GM21619 (cell line): ENCODE measurements around the gene REXO1.

Experiments used
- ATAC-seq: cut with Tn5 transposase; IDR thresholded peaks from one replicate; pipeline ENCODE4 v1.9.1; 2021; ENCODE audit not compliant: unreplicated experiment

Gene REXO1

GRCh38 chr19:1851654-1852580, 3.6 kb upstream of the REXO1 start:
- no peak for ATAC-seq

DNA sequence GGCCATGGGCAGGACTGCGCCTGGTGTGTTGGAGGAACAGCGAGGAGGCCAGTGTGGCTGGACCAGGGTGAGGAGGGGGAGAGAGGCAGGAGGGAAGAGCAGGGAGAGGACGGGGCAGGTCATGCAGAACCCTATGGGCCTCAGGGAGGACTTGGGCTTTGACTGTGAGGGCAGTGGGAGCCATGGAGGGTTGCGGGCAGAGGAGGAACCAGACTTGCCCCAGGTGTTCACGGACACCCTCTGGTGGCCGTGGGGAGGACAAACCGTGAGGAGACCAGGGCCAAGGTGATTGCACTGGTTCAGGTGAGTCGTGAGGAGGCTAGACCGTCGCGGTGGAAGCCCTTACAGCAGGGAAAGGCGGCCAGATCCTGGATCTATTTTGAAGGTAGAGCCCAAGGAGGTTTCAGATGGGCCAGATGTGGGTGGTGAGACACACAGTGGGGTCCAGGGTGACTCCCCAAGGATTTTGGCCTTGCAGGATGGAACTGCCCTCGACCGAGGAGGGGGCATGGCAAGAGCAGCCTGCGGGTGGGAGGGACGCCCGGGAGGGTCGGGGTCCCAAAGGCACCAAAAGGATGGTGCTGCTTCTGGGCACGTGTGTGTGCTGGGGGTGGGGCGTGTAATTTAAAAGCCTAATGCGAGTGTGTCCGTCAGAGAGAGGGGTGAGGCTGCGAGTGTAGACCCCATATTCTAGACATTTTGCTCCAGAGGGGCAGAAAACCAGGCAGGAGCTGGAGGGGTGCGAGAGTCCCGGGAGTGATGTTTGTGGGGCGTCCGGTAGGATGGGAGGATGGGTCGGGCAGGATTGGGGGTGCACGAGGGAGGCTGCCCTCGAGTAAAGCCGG, 2.7 kb upstream of the REXO1 start:
- no peak for ATAC-seq

- no peak for ATAC-seq
Observed at GRCh38 chr19:1849886-1850398, 1.7 kb upstream of the REXO1 start.

DNA sequence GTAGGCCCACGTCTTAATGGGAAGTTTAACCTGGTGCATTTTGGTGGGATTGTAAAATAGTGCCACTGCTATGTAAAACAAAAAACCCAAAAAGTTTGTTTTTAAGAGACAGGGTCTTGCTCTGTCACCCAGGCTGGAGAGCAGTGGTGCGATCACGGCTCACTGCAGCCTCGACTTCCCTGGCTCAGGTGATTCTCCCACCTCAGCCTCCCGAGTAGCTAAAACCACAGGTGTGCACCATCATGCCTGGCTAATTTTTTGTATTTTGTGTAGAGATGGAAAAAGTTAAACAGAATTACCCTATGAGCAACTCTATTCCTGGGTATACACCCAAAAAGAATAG, 820 bp upstream of the REXO1 start:
- ATAC-seq: no peak

DNA sequence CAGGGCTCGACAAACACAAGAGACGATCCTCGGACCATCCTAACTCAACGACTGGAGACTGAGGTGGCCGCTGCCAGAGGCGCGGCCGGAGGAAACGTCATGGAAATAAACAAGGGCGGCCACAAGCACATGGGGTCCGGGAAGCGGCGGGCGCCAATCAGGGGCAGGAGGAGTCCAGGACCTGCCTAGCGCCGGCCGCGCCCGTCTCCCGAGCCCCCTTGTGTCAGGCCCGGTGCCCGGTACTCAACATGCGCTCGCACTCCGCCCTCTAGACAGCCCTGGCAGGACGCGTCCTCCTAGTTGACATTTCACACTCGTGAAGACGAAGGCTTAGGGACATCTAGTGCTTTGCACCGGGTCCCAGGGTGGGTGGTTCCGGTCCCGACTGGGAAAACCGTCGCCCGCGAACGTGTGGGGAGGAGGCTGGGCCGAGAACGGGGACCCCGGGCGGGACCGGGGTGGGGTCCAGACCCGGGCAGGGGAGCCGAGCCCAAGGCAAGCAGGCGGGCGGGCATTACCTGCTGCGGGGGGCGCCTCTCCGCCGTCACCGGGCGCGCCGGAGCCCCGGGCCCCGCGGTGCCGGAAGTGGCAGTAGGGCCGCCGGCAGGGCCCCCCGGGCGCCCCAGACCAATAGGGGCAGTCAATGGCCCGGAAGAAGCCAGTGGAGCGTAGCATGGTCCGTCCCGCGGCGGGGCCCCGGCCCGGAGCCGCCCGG, 442 bp downstream of the REXO1 start:
- ATAC-seq: peak; percentile 33

- no peak for ATAC-seq
Observed at GRCh38 chr19:1847348-1847683, 967 bp downstream of the REXO1 start.

- no peak for ATAC-seq
Observed at GRCh38 chr19:1846517-1847204, 1.6 kb downstream of the REXO1 start.

GRCh38 chr19:1845642-1846041, 2.6 kb downstream of the REXO1 start:
- ATAC-seq: no peak

- ATAC-seq: no peak
Observed at GRCh38 chr19:1845125-1845515, 3.2 kb downstream of the REXO1 start.

GRCh38 chr19:1844513-1845124, 3.7 kb downstream of the REXO1 start:
- ATAC-seq: no peak

- ATAC-seq: no peak
Observed at GRCh38 chr19:1843646-1844394, 4.5 kb downstream of the REXO1 start.

- no peak for ATAC-seq
Observed at GRCh38 chr19:1843116-1843515, 5.2 kb downstream of the REXO1 start.

GRCh38 chr19:1841209-1841924, 6.9 kb downstream of the REXO1 start:
- no peak for ATAC-seq

- no peak for ATAC-seq
Observed at GRCh38 chr19:1840541-1841115, 7.7 kb downstream of the REXO1 start.

DNA sequence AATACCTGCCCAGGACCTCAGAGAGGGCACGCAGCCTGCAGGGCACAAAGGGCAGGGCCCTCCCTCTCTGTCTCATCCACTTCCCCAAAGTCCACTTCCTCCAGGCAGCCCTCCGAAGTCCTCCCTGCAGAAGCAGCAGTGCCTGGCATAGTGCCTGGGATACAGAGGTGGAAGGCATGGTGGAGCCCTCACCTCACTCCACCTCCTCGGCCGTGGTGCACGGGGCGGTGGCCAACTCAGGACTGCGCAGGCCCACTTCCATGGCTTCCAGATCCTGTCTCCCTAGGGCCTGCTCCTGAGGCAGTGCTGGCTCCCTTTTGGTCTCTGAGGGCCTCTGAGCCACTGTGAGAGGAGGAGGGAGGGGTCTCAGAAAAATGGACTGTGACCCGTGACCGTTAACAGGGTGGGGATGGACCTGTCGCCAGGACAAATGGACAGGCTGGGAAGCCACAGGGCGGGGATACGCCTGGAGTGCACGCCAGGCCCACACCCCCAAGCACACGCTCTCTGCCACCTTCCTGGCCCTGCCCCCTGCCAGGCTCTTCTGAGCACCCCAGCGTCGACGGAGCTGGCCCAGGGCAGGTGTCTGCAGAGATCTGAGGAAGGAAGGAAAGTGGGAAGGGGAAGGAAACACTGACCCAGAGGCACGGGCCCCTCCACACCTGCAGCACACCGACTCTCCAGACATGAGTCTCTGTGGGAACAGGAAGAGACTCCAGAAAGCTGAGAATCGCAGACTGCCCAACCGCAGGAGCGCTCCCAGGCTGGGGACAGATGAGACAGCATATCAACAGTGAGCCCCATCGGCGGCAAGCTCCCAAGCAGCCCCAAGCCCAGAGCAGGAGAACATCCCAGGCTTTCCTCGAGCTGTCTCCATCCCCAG, 8.4 kb downstream of the REXO1 start:
- ATAC-seq: no peak

DNA sequence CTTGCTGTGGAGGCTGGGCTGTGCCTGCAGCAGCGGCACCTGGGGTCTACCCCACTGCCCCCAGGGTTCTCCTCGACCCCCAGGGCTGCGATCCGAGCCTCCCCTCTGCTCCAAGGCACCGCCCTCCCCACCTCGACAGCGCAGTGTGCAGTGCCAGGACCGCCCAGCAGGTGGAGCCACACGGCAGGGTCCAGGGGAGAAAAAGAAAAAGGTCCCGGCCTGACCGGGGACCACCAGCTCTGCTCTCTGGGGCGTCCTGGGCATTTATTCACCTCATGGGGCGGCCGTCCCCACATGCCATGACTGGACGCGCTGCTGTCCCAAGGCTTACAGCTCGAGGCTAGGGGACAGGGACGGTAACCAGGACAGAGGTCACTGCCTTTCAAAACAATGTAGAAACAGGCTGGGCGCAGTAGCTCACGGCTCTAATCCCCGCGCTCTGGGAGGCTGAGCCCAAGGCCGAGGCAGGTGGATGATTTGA, 10.6 kb downstream of the REXO1 start:
- no peak for ATAC-seq

GRCh38 chr19:1837222-1837565, 11.1 kb downstream of the REXO1 start:
- ATAC-seq: no peak
